HepG2 (cell line): ENCODE results near the gene SH2D7. TPM values are rescaled to one million over a fixed set of nuclear protein-coding genes. Genes with fewer than 3 reads are reported as not detected.

ENCODE experiments used
- ASH2L ChIP-seq: fragments of 300-600, 200-600 bp; sonication (generic); IDR thresholded peaks from 2 replicates; pipeline ENCODE4 v1.7.0; 2017; ENCODE audit warnings: low read depth, mild to moderate bottlenecking, moderate library complexity, mixed read lengths, low read length; ENCODE audit not compliant: insufficient read length
- CBX1 ChIP-seq: IDR thresholded peaks from one replicate; pipeline ENCODE4 v1.6.1; 2016; ENCODE audit warnings: antibody characterized with exemption, low read depth
- ESRRA ChIP-seq: sonication (generic); formaldehyde crosslinking; IDR thresholded peaks from 2 replicates; pipeline ENCODE4 v1.5.1; 2020; ENCODE audit warnings: mild to moderate bottlenecking, low read depth, missing genetic modification reagents
- FOXM1 ChIP-seq: sonication (generic); formaldehyde crosslinking; IDR thresholded peaks from 2 replicates; pipeline ENCODE4 v1.5.0; 2020; ENCODE audit warnings: missing genetic modification reagents
- NCOR1 ChIP-seq: fragments of 200-600 bp; sonication (generic); IDR thresholded peaks from 2 replicates; pipeline ENCODE4 v1.7.0; 2017; ENCODE audit warnings: antibody characterized with exemption, low read length, borderline replicate concordance
- NFIB ChIP-seq: sonication (generic); formaldehyde crosslinking; IDR thresholded peaks from 2 replicates; pipeline ENCODE4 v1.9.0; 2021; ENCODE audit warnings: missing genetic modification reagents, mild to moderate bottlenecking, borderline replicate concordance
- NR2F6 ChIP-seq, 2 experiments: IDR thresholded peaks; 2 replicates each; pipeline ENCODE4 v1.6.1; 2016; ENCODE audit warnings: antibody characterized with exemption in 1 of 2, mild to moderate bottlenecking in 1 of 2
- RNF219 ChIP-seq: sonication (generic); formaldehyde crosslinking; IDR thresholded peaks from 2 replicates; pipeline ENCODE4 v1.5.0; 2020; ENCODE audit warnings: mild to moderate bottlenecking, missing genetic modification reagents
- RXRA ChIP-seq: sonication (generic); formaldehyde crosslinking; IDR thresholded peaks from 2 replicates; pipeline ENCODE4 v1.5.1; 2020; ENCODE audit warnings: missing genetic modification reagents
- RXRB ChIP-seq: IDR thresholded peaks from 2 replicates; pipeline ENCODE4 v1.6.1; 2016; ENCODE audit warnings: borderline replicate concordance, missing genetic modification reagents, missing compliant biosample characterization
- SMYD3 ChIP-seq: sonication (generic); formaldehyde crosslinking; IDR thresholded peaks from 2 replicates; pipeline ENCODE4 v1.8.1; 2023; ENCODE audit warnings: mild to moderate bottlenecking, missing genetic modification reagents
- TEAD3 ChIP-seq: optimal IDR thresholded peaks from 2 replicates; pipeline ENCODE3; 2016; ENCODE audit warnings: borderline replicate concordance
- TSC22D2 ChIP-seq: sonication (generic); formaldehyde crosslinking; IDR thresholded peaks from 2 replicates; pipeline ENCODE4 v1.5.1; 2020; ENCODE audit warnings: missing genetic modification reagents, mild to moderate bottlenecking, borderline replicate concordance
- ZBTB7B ChIP-seq: sonication (generic); formaldehyde crosslinking; IDR thresholded peaks from 2 replicates; pipeline ENCODE4 v1.4.0; 2020; ENCODE audit warnings: missing genetic modification reagents
- ZC3H13 ChIP-seq: sonication (generic); formaldehyde crosslinking; IDR thresholded peaks from 2 replicates; pipeline ENCODE4 v1.8.1; 2023; ENCODE audit warnings: mild to moderate bottlenecking, missing genetic modification reagents, moderate library complexity
- ZKSCAN1 ChIP-seq: fragments of 150-350 bp; IDR thresholded peaks from 2 replicates; pipeline ENCODE4 v1.6.1; 2014; ENCODE audit warnings: low read length
- ZNF709 ChIP-seq: sonication (generic); formaldehyde crosslinking; IDR thresholded peaks from 2 replicates; pipeline ENCODE4 v1.5.0; 2020; ENCODE audit warnings: mild to moderate bottlenecking, missing genetic modification reagents
- ZNF746 ChIP-seq: sonication (generic); formaldehyde crosslinking; IDR thresholded peaks from 2 replicates; pipeline ENCODE4 v1.8.0; 2022; ENCODE audit warnings: mild to moderate bottlenecking, missing genetic modification reagents
- ZSCAN20 ChIP-seq: sonication (generic); formaldehyde crosslinking; IDR thresholded peaks from 2 replicates; pipeline ENCODE4 v1.4.0; 2020; ENCODE audit warnings: missing genetic modification reagents, mild to moderate bottlenecking, borderline replicate concordance
- ZSCAN25 ChIP-seq: sonication (generic); formaldehyde crosslinking; IDR thresholded peaks from 2 replicates; pipeline ENCODE4 v1.8.0; 2022; ENCODE audit warnings: mild to moderate bottlenecking, missing genetic modification reagents
- polyA plus RNA-seq, 8 experiments: library from polyadenylated mRNA; depleted of rRNA in 3 of 8; stranded (reverse) in 7 of 8; unstranded in 1 of 8; fragments of >200 nt; fragmentation: Illumina TruSeq in 4 of 8; extraction: Trizol in 4 of 8; gene quantifications; 2 replicates each; pipeline versions ENCODE4 v1.2.1 to v1.2.3, GENCODE V29; 2011 to 2016; ENCODE audit warnings: low read depth in 4 of 8, missing spikeins in 1 of 8, mixed read lengths in 1 of 8; ENCODE audit not compliant: insufficient read depth in 1 of 8
- total RNA-seq, 5 experiments: library from RNA; depleted of rRNA; stranded (reverse); fragments of >200 nt; fragmentation: Illumina TruSeq; extraction: Trizol; gene quantifications; 2 replicates each; pipeline ENCODE4 v1.2.3, GENCODE V29; 2016; ENCODE audit warnings: low read depth in 1 of 5
- TF ChIP-seq, protein P1 (sequence below): sonication (generic); formaldehyde crosslinking; IDR thresholded peaks from 2 replicates; pipeline ENCODE4 v1.4.0; 2020; ENCODE audit warnings: mild to moderate bottlenecking, missing genetic modification reagents, borderline replicate concordance
- TF ChIP-seq, protein P2 (sequence below): IDR thresholded peaks from 2 replicates; pipeline ENCODE4 v1.6.1; 2012; ENCODE audit warnings: low read depth, low read length, improper control_type of control experiment

The SH2D7 gene
- total and polyA plus RNA-seq, 2 of the 13 experiments (the other 11 are each of a cell fraction or from before 2014, with no cell fraction given), result not detected

GRCh38 chr15:78055919-78056713, 36.2 kb upstream of the SH2D7 start (continued):
- no peak for TF ChIP-seq ZC3H13 (CRISPR knock-in tag)
- TF ChIP-seq ZNF709 (CRISPR knock-in tag), result no peak
- TF ChIP-seq NR2F6 (IDR thresholded peaks at IDR 0.05), result peak; percentile 84
- peak; percentile 81 for TF ChIP-seq NR2F6 (CRISPR knock-in tag; IDR thresholded peaks at IDR 0.05)
- TF ChIP-seq RXRA, result peak; percentile 35; the same call in 1 of the 2 replicates
- TF ChIP-seq ESRRA, result no peak
- no peak for TF ChIP-seq CBX1
- TF ChIP-seq NCOR1, result peak; percentile 64
- TF ChIP-seq FOXM1 (CRISPR knock-in tag), result no peak
- TF ChIP-seq ZBTB7B (CRISPR knock-in tag), result peak; percentile 56; the same call in 1 of the 2 replicates
- TF ChIP-seq ZKSCAN1, result peak; percentile 67; the same call in 1 of the 2 replicates
- TF ChIP-seq RXRB (CRISPR knock-in tag), result peak; percentile 78
- TF ChIP-seq, protein P1, sequence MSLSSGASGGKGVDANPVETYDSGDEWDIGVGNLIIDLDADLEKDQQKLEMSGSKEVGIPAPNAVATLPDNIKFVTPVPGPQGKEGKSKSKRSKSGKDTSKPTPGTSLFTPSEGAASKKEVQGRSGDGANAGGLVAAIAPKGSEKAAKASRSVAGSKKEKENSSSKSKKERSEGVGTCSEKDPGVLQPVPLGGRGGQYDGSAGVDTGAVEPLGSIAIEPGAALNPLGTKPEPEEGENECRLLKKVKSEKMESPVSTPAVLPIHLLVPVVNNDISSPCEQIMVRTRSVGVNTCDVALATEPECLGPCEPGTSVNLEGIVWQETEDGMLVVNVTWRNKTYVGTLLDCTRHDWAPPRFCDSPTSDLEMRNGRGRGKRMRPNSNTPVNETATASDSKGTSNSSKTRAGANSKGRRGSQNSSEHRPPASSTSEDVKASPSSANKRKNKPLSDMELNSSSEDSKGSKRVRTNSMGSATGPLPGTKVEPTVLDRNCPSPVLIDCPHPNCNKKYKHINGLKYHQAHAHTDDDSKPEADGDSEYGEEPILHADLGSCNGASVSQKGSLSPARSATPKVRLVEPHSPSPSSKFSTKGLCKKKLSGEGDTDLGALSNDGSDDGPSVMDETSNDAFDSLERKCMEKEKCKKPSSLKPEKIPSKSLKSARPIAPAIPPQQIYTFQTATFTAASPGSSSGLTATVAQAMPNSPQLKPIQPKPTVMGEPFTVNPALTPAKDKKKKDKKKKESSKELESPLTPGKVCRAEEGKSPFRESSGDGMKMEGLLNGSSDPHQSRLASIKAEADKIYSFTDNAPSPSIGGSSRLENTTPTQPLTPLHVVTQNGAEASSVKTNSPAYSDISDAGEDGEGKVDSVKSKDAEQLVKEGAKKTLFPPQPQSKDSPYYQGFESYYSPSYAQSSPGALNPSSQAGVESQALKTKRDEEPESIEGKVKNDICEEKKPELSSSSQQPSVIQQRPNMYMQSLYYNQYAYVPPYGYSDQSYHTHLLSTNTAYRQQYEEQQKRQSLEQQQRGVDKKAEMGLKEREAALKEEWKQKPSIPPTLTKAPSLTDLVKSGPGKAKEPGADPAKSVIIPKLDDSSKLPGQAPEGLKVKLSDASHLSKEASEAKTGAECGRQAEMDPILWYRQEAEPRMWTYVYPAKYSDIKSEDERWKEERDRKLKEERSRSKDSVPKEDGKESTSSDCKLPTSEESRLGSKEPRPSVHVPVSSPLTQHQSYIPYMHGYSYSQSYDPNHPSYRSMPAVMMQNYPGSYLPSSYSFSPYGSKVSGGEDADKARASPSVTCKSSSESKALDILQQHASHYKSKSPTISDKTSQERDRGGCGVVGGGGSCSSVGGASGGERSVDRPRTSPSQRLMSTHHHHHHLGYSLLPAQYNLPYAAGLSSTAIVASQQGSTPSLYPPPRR (CRISPR knock-in tag), result no peak
- TF ChIP-seq SMYD3, result no peak
- no peak for TF ChIP-seq ZNF746 (CRISPR knock-in tag)
- TF ChIP-seq TSC22D2 (CRISPR knock-in tag), result no peak
- no peak for TF ChIP-seq TEAD3 (CRISPR knock-in tag)
- TF ChIP-seq ZSCAN25 (CRISPR knock-in tag), result 0 out of 2 replicates have a peak, but pooled peaks have one; percentile 24
- TF ChIP-seq NFIB, result no peak
- TF ChIP-seq ZSCAN20 (CRISPR knock-in tag), result no peak
- TF ChIP-seq, protein P2, sequence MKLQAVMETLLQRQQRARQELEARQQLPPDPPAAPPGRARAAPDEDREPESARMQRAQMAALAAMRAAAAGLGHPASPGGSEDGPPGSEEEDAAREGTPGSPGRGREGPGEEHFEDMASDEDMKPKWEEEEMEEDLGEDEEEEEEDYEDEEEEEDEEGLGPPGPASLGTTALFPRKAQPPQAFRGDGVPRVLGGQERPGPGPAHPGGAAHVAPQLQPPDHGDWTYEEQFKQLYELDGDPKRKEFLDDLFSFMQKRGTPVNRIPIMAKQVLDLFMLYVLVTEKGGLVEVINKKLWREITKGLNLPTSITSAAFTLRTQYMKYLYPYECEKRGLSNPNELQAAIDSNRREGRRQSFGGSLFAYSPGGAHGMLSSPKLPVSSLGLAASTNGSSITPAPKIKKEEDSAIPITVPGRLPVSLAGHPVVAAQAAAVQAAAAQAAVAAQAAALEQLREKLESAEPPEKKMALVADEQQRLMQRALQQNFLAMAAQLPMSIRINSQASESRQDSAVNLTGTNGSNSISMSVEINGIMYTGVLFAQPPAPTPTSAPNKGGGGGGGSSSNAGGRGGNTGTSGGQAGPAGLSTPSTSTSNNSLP, result no peak
- TF ChIP-seq RNF219 (CRISPR knock-in tag), result no peak
- TF ChIP-seq ASH2L, result peak; percentile 20
